HL-60 (cell line): ENCODE measurements around the gene VPS13D.

Experiments
- CTCF ChIP-seq: IDR thresholded peaks from one replicate; pipeline ENCODE4 v1.5.1; 2011; ENCODE audit warnings: low read length, control low read depth, inconsistent platforms; ENCODE audit not compliant: insufficient read depth
- GABPA ChIP-seq: IDR thresholded peaks from 2 replicates; pipeline ENCODE4 v1.6.1; 2012; ENCODE audit warnings: low read depth
- POLR2AphosphoS5 ChIP-seq: IDR thresholded peaks from 2 replicates; pipeline ENCODE4 v1.6.1; 2012; ENCODE audit warnings: low read depth
- SPI1 ChIP-seq: IDR thresholded peaks from 2 replicates; pipeline ENCODE4 v1.6.1; 2012; ENCODE audit warnings: low read depth, mild to moderate bottlenecking, borderline replicate concordance

GRCh38 chr1:12556957-12557935, 327.4 kb downstream of the VPS13D start:
- TF ChIP-seq CTCF (no peak), POLR2AphosphoS5 (no peak), SPI1 (no peak), GABPA (no peak)
